Measurements from ENCODE around the gene SRP68.

Gene SRP68

DNA sequence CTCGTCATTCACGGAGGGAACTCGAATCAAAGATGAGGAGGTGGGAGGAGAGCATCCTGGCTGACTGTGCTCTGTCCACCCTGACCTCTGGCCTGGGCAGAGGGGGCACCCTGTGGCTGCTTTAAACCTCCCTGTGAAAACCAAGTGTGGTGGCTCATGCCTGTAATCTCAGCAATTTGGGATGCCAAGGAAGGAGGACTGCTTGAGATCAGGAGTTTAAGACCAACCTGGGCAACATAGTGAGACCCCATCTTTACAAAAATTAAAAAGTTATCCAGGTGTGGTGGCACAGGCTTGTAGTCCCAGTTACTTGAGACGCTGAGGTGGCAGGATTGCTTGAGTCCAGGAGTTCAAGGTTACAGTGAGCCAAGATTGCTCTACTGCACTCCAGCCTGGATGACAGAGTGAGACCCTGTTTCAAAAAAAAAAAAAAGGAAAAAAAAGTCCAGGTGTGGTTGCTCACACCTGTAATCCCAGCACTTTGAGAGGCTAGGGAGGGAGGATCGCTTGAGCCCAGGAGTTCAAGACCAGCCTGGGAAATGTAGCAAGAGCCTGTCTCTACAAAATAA lies 77.4 kb downstream of the SRP68 start:
- TF ChIP-seq, protein P1, sequence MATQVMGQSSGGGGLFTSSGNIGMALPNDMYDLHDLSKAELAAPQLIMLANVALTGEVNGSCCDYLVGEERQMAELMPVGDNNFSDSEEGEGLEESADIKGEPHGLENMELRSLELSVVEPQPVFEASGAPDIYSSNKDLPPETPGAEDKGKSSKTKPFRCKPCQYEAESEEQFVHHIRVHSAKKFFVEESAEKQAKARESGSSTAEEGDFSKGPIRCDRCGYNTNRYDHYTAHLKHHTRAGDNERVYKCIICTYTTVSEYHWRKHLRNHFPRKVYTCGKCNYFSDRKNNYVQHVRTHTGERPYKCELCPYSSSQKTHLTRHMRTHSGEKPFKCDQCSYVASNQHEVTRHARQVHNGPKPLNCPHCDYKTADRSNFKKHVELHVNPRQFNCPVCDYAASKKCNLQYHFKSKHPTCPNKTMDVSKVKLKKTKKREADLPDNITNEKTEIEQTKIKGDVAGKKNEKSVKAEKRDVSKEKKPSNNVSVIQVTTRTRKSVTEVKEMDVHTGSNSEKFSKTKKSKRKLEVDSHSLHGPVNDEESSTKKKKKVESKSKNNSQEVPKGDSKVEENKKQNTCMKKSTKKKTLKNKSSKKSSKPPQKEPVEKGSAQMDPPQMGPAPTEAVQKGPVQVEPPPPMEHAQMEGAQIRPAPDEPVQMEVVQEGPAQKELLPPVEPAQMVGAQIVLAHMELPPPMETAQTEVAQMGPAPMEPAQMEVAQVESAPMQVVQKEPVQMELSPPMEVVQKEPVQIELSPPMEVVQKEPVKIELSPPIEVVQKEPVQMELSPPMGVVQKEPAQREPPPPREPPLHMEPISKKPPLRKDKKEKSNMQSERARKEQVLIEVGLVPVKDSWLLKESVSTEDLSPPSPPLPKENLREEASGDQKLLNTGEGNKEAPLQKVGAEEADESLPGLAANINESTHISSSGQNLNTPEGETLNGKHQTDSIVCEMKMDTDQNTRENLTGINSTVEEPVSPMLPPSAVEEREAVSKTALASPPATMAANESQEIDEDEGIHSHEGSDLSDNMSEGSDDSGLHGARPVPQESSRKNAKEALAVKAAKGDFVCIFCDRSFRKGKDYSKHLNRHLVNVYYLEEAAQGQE (IDR thresholded peaks at IDR 0.05; ENCODE audit: low read depth) = no peak
- TF ChIP-seq, protein P2, sequence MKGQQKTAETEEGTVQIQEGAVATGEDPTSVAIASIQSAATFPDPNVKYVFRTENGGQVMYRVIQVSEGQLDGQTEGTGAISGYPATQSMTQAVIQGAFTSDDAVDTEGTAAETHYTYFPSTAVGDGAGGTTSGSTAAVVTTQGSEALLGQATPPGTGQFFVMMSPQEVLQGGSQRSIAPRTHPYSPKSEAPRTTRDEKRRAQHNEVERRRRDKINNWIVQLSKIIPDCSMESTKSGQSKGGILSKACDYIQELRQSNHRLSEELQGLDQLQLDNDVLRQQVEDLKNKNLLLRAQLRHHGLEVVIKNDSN (IDR thresholded peaks at IDR 0.05) = no peak
- TF ChIP-seq CEBPB (IDR thresholded peaks at IDR 0.05) (no peak), EGR1 (IDR thresholded peaks at IDR 0.05) (no peak), CREB1 (IDR thresholded peaks at IDR 0.05; ENCODE audit: low read depth) (no peak), EP300 (IDR thresholded peaks at IDR 0.05; ENCODE audit: borderline replicate concordance) (no peak), RAD21 (IDR thresholded peaks at IDR 0.05; ENCODE audit: low read depth) (no peak), NFIC (IDR thresholded peaks at IDR 0.05) (no peak), FOXM1 (IDR thresholded peaks at IDR 0.05; ENCODE audit: borderline replicate concordance, low read depth) (no peak), TEAD4 (IDR thresholded peaks at IDR 0.05) (no peak), ZBTB7A (IDR thresholded peaks at IDR 0.05; ENCODE audit: low read depth) (no peak), TCF12 (IDR thresholded peaks at IDR 0.05; ENCODE audit: low read depth) (no peak), TAF1 (IDR thresholded peaks at IDR 0.05; ENCODE audit: low read depth) (no peak), YY1 (IDR thresholded peaks at IDR 0.05; ENCODE audit: low read depth) (no peak)
- TF ChIP-seq, protein P3, sequence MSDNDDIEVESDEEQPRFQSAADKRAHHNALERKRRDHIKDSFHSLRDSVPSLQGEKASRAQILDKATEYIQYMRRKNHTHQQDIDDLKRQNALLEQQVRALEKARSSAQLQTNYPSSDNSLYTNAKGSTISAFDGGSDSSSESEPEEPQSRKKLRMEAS (IDR thresholded peaks at IDR 0.05) = no peak

DNA sequence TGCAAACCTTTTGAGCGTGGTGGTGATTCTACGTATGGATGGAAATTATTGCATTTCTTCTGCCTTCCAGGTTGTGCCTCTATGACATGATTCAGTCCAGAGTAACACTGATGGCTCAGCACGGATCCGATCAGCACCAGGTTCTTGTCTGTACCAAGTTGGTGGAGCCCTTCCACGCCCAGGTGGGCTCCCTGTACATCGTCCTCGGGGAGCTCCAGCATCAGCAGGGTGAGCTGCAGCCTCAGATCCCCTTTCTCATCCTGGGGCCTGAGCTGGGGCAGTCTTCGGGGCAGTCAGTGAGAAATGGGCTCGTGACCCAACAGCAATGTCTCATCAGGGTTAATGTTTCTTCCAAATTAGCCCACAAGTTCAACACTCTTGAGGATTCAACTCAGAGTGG lies 80.9 kb downstream of the SRP68 start:
- TF ChIP-seq, protein P1 (IDR thresholded peaks at IDR 0.05; ENCODE audit: low read depth) = no peak
- TF ChIP-seq NFIC (IDR thresholded peaks at IDR 0.05) (no peak), TEAD4 (IDR thresholded peaks at IDR 0.05) (no peak), TAF1 (IDR thresholded peaks at IDR 0.05; ENCODE audit: low read depth) (no peak), TCF12 (IDR thresholded peaks at IDR 0.05; ENCODE audit: low read depth) (no peak), EGR1 (IDR thresholded peaks at IDR 0.05) (no peak), FOXM1 (IDR thresholded peaks at IDR 0.05; ENCODE audit: borderline replicate concordance, low read depth) (no peak)
- TF ChIP-seq, protein P2 (IDR thresholded peaks at IDR 0.05) = no peak

Data from Ishikawa (cell line).